COLO829 (cell line): Measurements from ENCODE around the gene CNNM2.
"Not testable (repeated sequence)": the region's sequence is repeated elsewhere in the genome, so short reads cannot be mapped to it uniquely, and the experiment has no call there.

ENCODE experiments used
- DNase-seq: peaks from one replicate; pipeline ENCODE4 v3.0.0; 2012; ENCODE audit warnings: low spot score

CNNM2 gene

DNA sequence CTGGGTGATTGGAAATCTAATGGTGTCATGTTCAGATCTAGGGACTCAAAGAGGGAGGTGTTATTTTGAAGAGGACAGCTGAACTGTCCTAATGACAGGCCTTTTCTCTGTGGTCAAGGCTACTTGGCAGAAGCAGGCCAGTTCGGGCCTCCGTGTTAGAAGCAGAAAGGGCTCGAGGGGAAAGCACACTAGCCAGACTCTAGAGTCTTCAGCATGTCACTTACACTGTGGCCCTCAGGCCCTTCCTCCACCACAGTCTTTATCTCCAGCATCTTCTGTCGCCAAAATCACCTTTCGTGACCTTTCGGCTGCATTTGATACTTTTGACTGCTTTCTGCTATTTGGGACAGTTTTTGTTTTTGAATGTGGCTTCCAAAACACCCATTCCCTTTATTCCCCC is 123.3 kb downstream of the CNNM2 start:
- no peak for DNase-seq

DNA sequence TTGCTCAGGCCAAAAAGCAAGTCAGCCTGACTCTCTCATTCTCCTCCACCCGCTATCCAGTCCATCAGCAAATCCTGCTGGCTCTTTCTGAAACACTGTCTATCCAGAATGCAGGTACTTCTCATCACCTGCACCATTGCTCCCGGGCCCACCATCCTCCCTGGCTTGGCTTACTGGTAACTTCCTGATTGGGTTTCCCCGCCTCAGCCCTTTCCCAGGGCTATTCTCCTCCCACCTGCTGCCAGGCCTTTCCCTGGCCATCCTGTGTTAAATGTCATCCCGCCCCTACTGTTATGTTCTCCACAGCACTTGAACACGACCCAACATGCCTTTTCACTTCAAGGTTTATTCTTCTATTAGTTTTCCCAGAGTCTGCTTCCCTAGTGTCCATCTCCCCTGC is 124.0 kb downstream of the CNNM2 start:
- DNase-seq = no peak

DNA sequence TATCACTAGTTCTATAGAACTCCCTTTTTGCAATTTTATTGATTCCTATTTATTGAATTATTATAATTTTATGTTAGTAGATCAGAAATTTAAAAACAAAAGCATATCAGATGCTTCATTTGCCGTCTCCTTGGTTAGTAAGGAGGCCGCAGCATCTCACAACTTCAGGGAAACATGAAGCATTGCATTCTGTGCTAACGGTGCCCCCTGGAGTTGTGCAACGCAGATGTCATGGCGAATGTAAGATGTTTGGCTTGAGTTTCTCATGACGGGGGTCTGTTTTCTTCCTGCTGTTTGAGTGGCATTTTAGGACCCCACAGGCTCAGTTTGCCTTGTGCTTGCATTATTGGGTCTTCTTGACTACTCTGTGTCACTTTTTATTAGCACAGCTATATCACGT is 124.8 kb downstream of the CNNM2 start:
- DNase-seq = no peak

DNA sequence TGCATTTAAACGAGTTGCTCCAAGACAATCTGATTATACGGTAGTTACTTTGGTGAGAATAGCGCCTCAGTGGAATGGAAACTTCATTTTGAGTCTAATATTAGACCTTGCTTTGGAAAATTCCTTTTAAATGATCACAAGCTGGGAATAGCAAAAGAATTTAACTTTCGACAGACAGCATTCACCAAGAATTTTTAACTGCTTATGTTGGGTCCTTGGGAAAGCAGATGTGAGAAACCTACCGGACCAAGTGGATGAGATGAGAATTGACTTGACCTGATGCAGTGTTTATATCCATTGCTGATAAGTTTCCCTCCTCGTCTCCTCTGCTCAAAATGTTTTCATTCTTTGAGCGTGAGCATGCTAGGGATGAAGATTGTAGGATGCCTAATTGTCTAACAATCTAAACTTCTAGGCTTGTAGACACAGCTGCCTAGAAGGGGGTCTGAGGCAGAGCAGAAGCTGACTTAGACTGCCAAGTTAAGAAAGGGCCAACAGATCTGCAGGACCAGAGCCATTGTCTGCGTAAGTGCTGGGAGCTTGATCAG is 126.9 kb downstream of the CNNM2 start:
- DNase-seq = no peak

DNA sequence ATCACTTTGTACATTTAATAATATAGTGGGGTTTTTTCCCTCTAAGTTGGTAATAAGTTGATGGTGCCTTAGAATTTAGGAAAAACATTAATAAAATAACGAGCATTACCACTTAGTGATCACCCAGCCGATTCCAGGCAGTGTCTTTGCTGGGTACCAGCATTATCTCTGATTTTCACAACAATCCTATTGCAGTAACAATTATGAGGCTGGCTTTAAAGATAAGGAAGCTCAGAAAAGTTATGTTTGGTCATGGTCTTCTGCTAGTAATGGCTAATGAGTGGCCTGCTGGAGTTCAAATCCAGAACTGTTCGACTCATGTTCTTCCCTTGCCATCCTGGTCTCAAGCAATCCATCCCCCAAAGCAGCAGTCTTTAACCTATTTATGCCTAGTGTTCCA is 127.9 kb downstream of the CNNM2 start:
- no peak for DNase-seq

DNA sequence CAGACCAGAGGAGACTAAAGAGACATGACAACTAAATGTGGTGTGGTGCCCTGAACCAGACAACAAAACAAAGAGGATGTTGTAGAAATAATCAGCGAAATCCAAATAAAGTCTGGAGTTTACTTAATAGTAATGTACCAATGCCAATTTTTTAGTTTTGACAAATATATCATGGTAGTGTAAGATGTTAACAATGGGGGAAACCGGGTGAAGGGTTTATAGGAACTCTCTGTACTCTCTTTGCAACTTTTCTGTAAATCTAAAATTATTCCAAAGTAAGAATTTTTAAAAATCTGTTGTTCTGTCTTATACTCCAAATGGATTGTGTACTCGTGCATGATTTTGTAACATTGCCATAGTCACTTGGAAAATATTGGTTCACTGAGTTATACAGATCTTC is 129.3 kb downstream of the CNNM2 start:
- no peak for DNase-seq

DNA sequence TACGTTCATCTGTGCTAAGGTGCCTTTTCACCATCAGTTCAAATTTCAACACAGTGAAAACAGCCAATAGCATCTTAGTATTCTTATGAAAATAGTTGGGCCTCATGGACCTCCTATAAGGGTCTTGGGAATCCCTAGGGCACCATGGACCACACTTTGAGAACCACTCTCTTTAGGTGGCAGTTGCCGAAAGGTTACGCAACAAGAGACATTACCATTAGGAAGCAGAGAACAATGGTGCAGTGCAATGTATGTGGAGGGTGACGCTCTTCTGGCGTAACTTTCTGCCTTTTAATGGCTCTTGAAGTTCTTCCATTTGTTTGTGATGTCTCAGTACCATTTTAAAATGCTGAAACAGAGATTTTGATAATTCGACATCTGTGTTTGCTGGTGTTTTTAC is 131.1 kb downstream of the CNNM2 start:
- DNase-seq = no peak

DNA sequence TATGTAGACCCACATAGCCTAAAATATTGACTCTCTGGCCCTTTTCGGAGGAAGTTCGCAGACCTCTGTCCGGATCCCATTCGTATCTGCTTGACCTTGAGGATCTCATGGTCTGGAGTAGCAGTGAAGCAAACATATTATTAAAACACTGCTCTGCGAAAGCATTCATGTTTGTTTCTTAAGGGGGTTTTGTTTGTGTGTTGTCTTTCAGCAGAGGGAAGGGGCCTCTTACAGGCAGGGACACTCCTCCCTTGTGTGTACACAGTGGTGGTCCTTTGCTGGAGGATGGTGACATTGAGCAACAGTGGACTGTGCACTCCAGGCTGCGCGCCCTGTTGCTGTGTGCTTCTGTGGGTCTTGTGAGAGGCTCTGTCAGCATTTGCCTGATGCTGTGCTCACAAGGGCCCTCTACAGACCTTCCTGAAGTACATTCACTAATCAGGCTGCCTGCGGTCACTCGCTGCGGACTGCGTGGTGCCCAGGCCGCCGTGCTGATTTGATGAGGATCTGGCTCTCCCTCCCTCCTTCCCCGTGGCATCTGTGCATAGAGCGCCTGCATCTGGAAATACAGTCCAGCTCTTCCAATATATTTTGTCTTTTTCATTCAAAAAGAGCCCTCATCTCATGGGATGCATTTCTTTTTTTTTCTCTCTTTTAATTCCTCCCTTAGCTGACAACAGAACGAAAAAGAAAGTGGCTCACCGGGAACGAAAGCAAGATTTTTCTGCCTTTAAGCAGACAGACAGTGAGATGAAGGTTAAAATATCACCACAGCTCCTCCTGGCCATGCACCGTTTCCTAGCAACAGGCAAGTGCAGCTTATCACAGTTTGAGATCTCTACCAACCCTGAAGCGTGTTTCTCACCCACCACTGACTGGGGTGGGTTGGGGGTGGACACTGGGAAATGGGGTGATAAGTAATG is 135.8 kb downstream of the CNNM2 start:
- DNase-seq = no peak

DNA sequence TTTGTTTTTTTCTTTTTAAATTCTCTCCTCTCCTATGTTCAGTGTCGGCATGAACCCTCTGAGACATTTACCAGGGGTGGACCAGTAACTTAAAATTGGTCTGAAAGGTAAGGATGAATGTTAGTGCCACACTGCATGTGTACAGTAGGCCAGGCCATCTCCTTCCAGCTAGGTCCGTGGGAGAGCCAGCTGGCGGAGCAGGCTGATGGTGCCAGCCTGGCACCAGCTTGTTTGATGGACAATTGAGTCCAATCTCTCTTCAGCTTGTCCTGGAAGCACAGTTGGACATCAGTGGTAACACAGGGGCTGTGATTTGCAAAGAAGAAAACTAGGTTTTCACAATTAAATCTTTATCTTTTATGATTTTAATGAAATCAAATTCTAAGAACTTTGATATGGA is 136.5 kb downstream of the CNNM2 start:
- no peak for DNase-seq

DNA sequence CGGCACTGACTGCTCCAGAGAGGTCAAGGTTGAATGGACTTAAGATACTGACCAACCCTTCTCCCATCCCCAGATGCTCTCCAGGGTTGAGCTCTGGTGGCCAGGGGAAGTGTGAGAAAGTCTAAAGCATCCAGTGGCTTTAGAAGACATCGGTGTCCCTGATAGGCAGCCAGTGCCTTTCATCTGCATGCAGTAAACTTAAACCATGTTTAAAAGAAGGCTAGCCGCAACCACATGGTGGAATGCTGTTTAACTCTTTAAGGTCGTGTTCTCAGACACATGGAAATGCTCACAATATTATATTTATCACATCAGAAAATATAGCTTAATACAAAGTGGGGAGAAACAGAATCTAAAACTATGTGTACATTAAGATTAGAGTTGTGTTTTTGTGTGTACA is 137.0 kb downstream of the CNNM2 start:
- DNase-seq = no peak

DNA sequence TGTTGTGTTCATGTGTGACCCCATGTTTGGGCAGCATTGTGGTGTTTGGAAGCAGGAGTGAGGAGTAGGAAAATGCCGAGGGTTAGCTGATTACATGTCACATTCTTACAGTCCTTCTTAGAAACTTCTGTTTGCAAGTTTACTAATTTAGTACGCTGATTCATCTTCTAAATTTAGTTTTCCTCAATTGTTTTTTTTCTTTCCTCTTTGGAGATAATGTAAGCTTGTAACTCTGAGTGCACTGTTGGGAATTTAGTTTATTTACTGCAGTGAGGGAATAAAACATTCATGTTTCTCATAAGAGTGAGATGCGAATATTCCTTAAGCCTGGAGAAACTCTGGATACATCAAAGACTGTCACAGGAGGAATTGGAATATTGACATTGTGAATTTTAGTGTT is 139.9 kb downstream of the CNNM2 start:
- DNase-seq = no peak

DNA sequence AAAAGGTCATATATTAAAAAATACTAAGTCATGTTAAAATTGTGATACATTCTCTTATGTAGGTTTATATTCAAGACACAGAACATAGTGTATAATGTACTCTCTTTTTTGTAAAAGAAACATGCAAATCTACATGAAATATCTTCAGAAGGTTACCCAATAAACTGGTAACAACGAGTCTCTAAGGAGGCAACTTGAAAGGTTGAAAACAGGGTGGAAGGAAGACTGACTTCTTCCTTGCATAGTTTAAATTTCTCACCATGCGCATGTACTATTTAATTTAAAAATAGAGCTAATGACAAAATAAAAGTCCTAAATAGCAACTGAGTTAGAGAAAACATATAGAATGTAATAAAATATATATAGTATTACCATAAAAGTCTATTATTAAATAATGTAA is 142.5 kb downstream of the CNNM2 start:
- DNase-seq = no peak

DNA sequence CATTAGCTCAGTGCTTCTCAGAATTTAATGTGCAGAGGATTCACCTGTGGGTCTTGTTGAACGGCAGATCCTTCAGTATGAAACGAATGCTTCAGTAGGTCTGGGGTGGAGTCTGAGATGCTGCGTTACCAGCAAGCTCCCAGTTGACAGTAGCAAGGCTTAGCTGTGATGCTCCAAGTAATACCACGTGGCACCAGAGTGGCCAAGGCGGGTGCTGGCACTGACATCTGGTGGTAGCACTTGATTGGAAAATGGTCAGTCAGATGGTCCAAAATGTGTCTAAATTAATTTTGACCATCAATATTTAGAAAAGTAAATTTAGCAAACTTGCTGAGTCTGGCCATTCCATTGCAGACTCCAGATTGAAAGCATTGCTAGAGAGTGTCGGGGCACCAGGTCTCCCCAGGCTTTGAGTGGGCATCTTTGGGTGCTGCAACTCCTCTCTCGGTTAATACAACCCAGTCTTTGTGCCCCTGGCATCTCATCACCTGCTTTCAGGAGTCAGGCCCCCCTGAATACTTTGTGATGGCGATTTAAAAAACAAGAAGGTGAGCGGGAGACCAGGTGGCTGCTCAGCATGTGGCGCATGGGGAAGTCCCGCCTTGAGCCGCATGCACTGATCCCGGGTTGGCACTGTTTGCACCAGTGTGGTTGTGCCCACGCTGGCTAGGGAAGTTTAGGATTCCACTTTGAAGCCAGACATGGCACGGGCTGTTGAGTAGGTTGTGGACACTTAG is 144.9 kb downstream of the CNNM2 start:
- no peak for DNase-seq

DNA sequence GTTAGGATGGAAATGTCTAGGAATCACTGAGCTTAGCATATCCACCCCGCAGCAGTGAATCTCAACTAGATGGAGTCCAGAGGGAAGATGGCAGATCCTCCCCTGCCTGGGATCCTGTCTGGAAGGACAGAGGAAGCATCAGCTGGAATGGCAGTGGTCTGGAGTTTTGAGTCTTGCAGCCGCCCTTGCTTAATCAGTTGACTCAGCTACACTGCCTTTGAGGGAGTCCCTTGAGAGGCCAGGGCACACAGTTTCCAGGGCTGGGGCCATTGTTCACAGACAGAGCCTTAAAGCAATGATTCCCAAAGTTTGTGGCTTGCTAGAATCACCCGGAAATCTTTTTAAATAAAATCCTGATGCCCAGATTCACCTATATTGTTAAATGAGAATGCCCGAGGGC is 146.9 kb downstream of the CNNM2 start:
- DNase-seq = no peak

DNA sequence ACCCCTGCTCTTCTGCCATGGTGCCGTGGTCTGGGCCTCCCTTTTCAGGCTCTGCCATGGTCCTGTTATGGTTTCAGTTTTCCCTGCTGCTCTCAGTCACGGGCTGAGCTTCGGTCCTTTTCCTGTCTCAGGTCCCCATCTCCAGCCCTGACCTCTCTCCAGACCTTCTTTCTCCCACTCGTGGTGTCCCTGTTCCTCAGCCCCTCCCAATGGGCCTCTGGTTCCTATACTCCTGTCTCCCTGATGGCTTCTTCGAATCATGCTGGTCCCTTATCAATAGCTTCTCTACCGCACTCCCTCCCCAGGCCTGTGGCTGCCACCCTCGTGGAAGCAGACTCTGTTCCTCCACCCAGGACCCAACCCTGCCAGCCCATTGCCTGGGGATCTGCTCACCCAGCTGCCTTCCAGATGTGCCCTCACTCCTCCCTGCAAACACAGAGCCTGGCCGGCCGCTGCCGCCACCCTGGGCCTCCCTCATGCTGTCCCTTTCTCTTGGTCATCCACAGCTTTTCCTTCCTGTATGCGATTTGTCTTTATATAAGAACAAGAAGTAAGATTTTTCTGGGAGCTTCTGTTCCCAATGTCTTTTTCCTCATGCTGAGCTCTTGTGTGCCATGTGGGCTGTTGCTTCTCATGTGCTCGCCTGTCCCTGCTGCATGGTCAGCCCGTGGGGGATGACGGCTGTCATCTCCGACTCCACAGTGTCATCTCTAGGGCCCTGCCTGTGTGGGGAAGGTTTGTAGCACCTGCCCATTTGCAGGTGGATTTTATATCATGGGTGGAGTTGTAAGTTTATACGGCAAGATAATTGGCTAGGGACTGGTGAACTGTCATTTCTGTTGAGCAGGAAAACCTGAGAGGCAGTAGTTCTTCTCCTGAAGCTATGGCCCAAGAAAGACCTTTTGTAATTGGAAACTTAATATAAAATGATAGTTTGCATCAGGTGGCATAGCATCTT is 148.3 kb downstream of the CNNM2 start:
- no peak for DNase-seq

DNA sequence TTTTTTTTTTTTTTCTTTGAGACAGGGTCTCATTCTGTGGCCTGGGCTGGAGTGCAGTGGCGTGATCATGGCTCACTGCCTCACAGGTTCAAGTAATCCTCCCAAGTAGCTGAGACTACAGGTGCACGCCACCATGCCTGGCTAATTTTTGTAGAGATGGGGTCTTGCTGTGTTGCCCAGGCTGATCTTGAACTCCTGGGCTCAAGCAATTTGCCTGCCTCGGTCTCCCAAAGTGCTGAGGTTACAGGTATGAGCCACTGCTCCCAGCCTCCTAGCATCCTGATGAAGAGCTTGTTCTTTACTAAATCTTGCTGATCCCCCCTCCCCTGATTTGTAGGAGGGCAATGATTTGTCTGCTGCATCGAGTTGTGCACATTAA is 149.0 kb downstream of the CNNM2 start:
- not testable (repeated sequence) for DNase-seq

DNA sequence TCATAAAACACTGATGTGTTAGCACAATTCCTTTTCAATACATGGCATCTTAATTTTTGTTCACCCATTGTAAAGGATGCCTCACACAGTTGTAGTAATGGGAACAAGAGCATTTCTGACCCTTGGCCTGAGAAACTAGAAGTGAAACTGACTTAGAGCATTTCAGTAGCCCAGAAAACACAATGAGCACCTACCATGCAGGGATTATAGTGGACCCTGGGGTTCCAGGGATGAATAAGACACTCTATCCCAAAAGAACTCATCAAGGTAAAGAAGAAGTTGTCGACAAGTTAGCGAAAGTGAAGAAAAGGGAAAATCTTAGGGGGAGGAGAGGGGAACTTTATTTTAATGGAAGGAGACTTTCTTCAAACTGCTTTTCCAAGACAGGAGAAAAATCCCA is 149.4 kb downstream of the CNNM2 start:
- DNase-seq = no peak

DNA sequence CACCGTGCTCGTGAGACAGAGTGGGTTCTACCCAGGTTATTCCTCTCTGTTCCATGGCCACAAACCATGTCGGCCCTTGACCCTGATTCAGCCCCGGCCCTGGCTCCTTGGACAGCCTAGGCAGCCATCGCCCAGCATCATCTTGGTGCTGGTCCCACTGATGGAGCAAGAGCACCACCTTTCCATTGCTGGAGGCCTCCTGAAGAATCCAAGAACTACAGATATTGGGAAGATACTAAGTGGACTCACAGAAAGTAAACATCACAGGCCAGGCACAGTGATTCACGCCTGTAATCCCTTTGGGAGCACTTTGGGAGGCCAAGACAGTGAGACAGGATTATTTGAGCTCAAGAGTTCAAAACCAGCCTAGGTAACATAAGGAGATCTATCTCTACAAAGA is 149.9 kb downstream of the CNNM2 start:
- no peak for DNase-seq

DNA sequence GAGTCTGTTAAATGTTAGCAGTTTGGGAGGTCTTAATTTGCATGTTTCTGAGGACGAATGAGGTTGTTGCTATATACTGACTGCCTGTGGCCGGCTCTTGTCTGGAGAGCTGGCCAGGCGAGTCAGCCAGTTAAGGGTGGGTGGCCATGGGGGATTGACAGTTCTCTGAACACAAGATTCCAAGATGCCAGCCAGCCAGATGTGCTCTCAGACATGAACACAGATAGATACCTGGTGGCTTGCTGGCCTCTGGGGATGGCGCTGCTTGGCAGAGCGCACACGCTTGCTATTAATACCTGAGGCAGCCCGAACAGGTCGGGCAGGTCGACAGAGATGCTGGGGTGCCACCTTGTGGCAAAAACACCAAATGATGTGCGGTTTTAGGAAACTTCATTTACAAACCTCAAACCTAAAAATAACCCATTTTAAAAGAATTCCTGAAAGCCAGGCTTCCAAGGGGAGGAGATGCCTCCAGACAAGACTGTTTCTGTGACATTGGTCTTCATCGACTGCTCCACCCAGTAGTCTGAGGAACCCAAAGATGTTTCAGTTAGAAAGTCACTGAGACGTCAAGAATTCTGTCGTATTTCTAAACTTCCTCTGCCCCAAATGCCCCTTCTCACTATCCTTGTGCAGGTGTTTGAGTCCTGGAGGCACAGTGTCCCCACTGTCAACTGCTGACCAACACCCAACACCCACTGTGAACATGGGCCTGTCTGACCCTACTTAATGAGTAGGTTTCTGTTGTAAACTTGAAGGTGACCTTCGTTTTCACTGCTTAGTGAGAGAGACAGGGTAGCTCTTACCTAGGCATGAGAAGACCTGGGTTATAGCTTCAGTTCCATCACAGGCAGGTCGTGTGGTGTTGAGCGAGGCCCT is 151.6 kb downstream of the CNNM2 start:
- DNase-seq = peak; percentile 4

DNA sequence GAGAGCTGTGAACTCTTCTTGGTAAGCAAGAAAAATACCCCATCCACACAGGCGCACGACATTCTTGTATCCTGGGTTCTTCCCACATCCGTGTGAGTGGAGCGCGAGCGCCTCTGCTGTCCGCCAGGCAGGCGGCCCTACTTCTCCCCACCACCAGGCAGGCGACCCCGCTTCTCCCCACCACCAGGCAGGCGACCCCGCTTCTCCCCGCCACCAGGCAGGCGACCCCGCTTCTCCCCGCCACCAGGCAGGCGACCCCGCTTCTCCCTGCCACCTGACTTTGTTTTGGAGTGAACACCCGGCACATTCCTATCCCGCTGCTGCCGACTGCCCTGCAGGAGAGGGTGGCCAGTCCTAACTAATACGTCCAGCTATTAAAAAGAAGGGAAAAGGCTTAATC is 154.2 kb downstream of the CNNM2 start:
- no peak for DNase-seq

DNA sequence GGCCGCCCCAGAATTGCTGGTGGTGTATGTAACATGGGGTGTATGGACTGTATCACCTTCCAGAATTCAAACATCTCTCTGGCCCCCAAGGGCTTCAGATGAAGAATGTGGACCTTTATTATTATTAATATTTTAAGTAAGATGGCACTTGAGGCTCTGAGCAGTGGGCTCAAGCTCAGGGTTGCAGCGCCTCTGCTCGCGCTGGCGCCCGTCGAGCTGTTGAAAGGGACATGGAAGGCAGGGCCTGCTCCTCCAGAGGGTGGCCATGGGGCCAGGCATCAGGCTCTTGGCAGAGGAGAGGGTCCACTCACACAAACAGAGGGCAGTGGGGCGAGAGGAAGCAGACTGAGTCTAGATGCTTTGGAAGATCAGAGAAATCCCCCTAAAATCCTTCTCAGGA is 154.8 kb downstream of the CNNM2 start:
- no peak for DNase-seq
